Liver (tissue), 9 donors: ENCODE results near the gene RAVER2. TPM values are rescaled to one million over a fixed set of nuclear protein-coding genes. Genes with fewer than 3 reads are reported as not detected.

Source experiments
- DNase-seq: peaks from one replicate; pipeline ENCODE4 v3.0.0-alpha.2; 2017; ENCODE audit warnings: low spot score
- H3K27ac ChIP-seq, 2 donors: one replicate each; pipeline ENCODE4 v1.7.0; 2013; ENCODE audit warnings: inconsistent platforms in 2 of 2, low read length in 2 of 2, control low read depth in 1 of 2, low read depth in 1 of 2, mild to moderate bottlenecking in 1 of 2
- H3K27me3 ChIP-seq, 4 donors: one replicate each; pipeline versions ENCODE4 v1.6.1 to v1.7.0; 2013; ENCODE audit warnings: low read length in 3 of 4, inconsistent platforms in 1 of 4, mild to moderate bottlenecking in 1 of 4, moderate library complexity in 1 of 4; ENCODE audit not compliant: control insufficient read depth in 4 of 4, insufficient read depth in 4 of 4
- H3K36me3 ChIP-seq, 4 donors: one replicate each; pipeline versions ENCODE4 v1.6.1 to v1.7.0; 2013; ENCODE audit warnings: low read length in 3 of 4, mild to moderate bottlenecking in 3 of 4, low read depth in 1 of 4, moderate library complexity in 1 of 4; ENCODE audit not compliant: control insufficient read depth in 4 of 4, insufficient read depth in 3 of 4
- H3K4me1 ChIP-seq, 4 donors: one replicate each; pipeline versions ENCODE4 v1.6.1 to v1.7.0; 2013; ENCODE audit warnings: low read length in 3 of 4, mild to moderate bottlenecking in 3 of 4, moderate library complexity in 1 of 4; ENCODE audit not compliant: control insufficient read depth in 4 of 4, insufficient read depth in 4 of 4
- H3K4me3 ChIP-seq, 3 donors: one replicate each; pipeline versions ENCODE4 v1.6.1 to v1.7.0; 2013; ENCODE audit warnings: low read length in 3 of 3, control low read depth in 1 of 3, low read depth in 1 of 3, mild to moderate bottlenecking in 1 of 3
- H3K9ac ChIP-seq, 2 donors: one replicate each; pipeline ENCODE4 v1.7.0; 2013; ENCODE audit warnings: low read length in 2 of 2, mild to moderate bottlenecking in 2 of 2, moderate library complexity in 2 of 2, control low read depth in 1 of 2, low read depth in 1 of 2
- H3K9me3 ChIP-seq, 4 donors: one replicate each; pipeline versions ENCODE4 v1.6.1 to v1.7.0; 2013; ENCODE audit warnings: low read length in 3 of 4; ENCODE audit not compliant: control insufficient read depth in 4 of 4
- ATF3 ChIP-seq: IDR thresholded peaks from 2 replicates; pipeline ENCODE4 v1.6.1; 2016; ENCODE audit warnings: antibody characterized with exemption
- EGR1 ChIP-seq, 2 donors: IDR thresholded peaks; 2 replicates each; pipeline ENCODE4 v1.6.1; 2016 to 2018; ENCODE audit warnings: antibody characterized with exemption in 2 of 2, low read depth in 2 of 2
- FOXA1 ChIP-seq: IDR thresholded peaks from 2 replicates; pipeline ENCODE4 v1.6.1; 2016; ENCODE audit warnings: antibody characterized with exemption
- FOXA2 ChIP-seq: IDR thresholded peaks from 2 replicates; pipeline ENCODE4 v1.6.1; 2016; ENCODE audit warnings: antibody characterized with exemption
- GABPA ChIP-seq, 2 donors: IDR thresholded peaks in 1 of 2; conservative IDR thresholded peaks in 1 of 2; 2 replicates each; pipeline ENCODE4 v1.6.1; 2016; ENCODE audit warnings: antibody characterized with exemption in 2 of 2, mild to moderate bottlenecking in 1 of 2, moderate library complexity in 1 of 2
- HNF4G ChIP-seq: IDR thresholded peaks from 2 replicates; pipeline ENCODE4 v1.6.1; 2016; ENCODE audit warnings: antibody characterized with exemption
- JUND ChIP-seq, 2 donors: IDR thresholded peaks; 2 replicates each; pipeline ENCODE4 v1.6.1; 2016; ENCODE audit warnings: antibody characterized with exemption in 2 of 2
- MAX ChIP-seq: IDR thresholded peaks from 2 replicates; pipeline ENCODE4 v1.6.1; 2016; ENCODE audit warnings: antibody characterized with exemption
- NR2F2 ChIP-seq: IDR thresholded peaks from 2 replicates; pipeline ENCODE4 v1.6.1; 2016; ENCODE audit warnings: antibody characterized with exemption
- RAD21 ChIP-seq, 2 donors: IDR thresholded peaks; 2 replicates each; pipeline ENCODE4 v1.6.1; 2016; ENCODE audit warnings: antibody characterized with exemption in 2 of 2, mild to moderate bottlenecking in 2 of 2
- REST ChIP-seq: IDR thresholded peaks from 2 replicates; pipeline ENCODE4 v1.6.1; 2016; ENCODE audit warnings: antibody characterized with exemption, mild to moderate bottlenecking
- RXRA ChIP-seq, 2 donors: IDR thresholded peaks; 2 replicates each; pipeline ENCODE4 v1.6.1; 2017 to 2018; ENCODE audit warnings: antibody characterized with exemption in 2 of 2, mild to moderate bottlenecking in 1 of 2
- TAF1 ChIP-seq: conservative IDR thresholded peaks from 2 replicates; pipeline ENCODE4 v1.6.1; 2016; ENCODE audit warnings: antibody characterized with exemption, mild to moderate bottlenecking
- YY1 ChIP-seq: IDR thresholded peaks from 2 replicates; pipeline ENCODE4 v1.6.1; 2016; ENCODE audit warnings: antibody characterized with exemption, mild to moderate bottlenecking
- ZBTB33 ChIP-seq: IDR thresholded peaks from 2 replicates; pipeline ENCODE4 v1.6.1; 2016; ENCODE audit warnings: antibody characterized with exemption
- WGBS: extraction: QIAGEN DNeasy Blood & Tissue Kit; methylation state at CpG from one replicate; pipeline ENCODE4 v1.1.7; 2013; 5-methylcytosine and 5-hydroxymethylcytosine counted together
- polyA plus RNA-seq, 2 donors: library from polyadenylated mRNA; stranded (reverse) in 1 of 2; unstranded in 1 of 2; fragments of 200-250 nt in 1 of 2; fragments of >200 nt in 1 of 2; fragmentation: Nextera tagmentation in 1 of 2; extraction: Ambion mirVana in 1 of 2; gene quantifications; one replicate each; pipeline versions ENCODE4 v1.2.1 to v1.2.3, GENCODE V29; 2013 to 2015
- total RNA-seq, 2 donors: library from RNA; depleted of rRNA; stranded (reverse); fragments of >200 nt; gene quantifications; one replicate each; pipeline ENCODE4 v1.2.3, GENCODE V29; 2014
- donor health status: healthy.
- donor health status: healthy.
- donor health status: healthy.
- donor health status: healthy.
- donor health status: healthy.

The RAVER2 gene
- total and polyA plus RNA-seq, 4 donors, result 0.40 to 6.7 (median 0.96) TPM

GRCh38 chr1:64880449-64880848, 135.6 kb downstream of the RAVER2 start:
- H3K36me3 ChIP-seq, result peaks cover 0 to 36% (median 31%) of the 10 kb centered on the region in 4 donors
- TF ChIP-seq FOXA2 (no peak), ZBTB33 (no peak), RAD21 (IDR thresholded peaks at IDR 0.05) (no peak), GABPA (IDR thresholded peaks at IDR 0.05 in 1 of 2, conservative IDR thresholded peaks at IDR 0.05 in 1 of 2) (no peak)
- DNase-seq, result no peak
- H3K4me3 ChIP-seq, result no peak overlapping the region
- no peaks in the 10 kb centered on the region for H3K4me1 ChIP-seq
- no peak overlapping the region for H3K9ac ChIP-seq
- WGBS, result 96% methylated on average over 4 of the region's 4 CpGs
- no peak overlapping the region for H3K27ac ChIP-seq
- H3K27me3 ChIP-seq, result no peaks in the 10 kb centered on the region
- H3K9me3 ChIP-seq, result no peaks in the 10 kb centered on the region

- Histone ChIP-seq H3K27ac (no peak overlapping the region), H3K9me3 (no peaks in the 10 kb centered on the region), H3K27me3 (no peaks in the 10 kb centered on the region), H3K4me3 (no peak overlapping the region), H3K9ac (no peak overlapping the region), H3K36me3 (peaks cover 0 to 28% (median 24%) of the 10 kb centered on the region in 4 donors), H3K4me1 (no peaks in the 10 kb centered on the region)
- no peak for DNase-seq
- 98% methylated on average over 1 of the region's 1 CpG for WGBS
- TF ChIP-seq HNF4G (no peak), MAX (no peak), NR2F2 (no peak), RXRA (IDR thresholded peaks at IDR 0.05) (no peak), ZBTB33 (no peak), GABPA (IDR thresholded peaks at IDR 0.05 in 1 of 2, conservative IDR thresholded peaks at IDR 0.05 in 1 of 2) (no peak), YY1 (no peak), RAD21 (IDR thresholded peaks at IDR 0.05) (no peak), TAF1 (no peak), REST (no peak), EGR1 (IDR thresholded peaks at IDR 0.05; ENCODE audit: low read depth in 2 of 2) (no peak), FOXA1 (no peak), JUND (IDR thresholded peaks at IDR 0.05) (no peak), ATF3 (no peak)
Measured at GRCh38 chr1:64881281-64881680, 136.4 kb downstream of the RAVER2 start.

Other genes starting within 250 kb of the RAVER2 start
- 10 to 100 TPM; 43.3 to 68.6 TPM for gene JAK1, start 221.5 kb downstream of the RAVER2 start, total RNA-seq
- 10 to 100 TPM; 24.1 to 25.6 TPM for gene JAK1, start 221.5 kb downstream of the RAVER2 start, polyA plus RNA-seq